IMR-90 (cell line): ENCODE measurements around the gene BOD1L1. TPM values are rescaled to one million over a fixed set of nuclear protein-coding genes. Genes with fewer than 3 reads are reported as not detected.

Source experiments
- ATAC-seq: fragments of 200-7000 bp; cut with Tn5 transposase; 2 replicates; pipeline ENCODE4 v1.9.1; 2020; ENCODE audit warnings: low read depth, mild to moderate bottlenecking, moderate library complexity
- BruUV-seq: library from RNA; stranded (reverse); fragments of 400-500 nt; replicated peaks from 2 replicates; lab custom pipeline; 2021; lab: Mats Ljungman, UMichigan
- CTCF ChIA-PET: fragments of 300-600 bp; formaldehyde crosslinking; extraction: SDS; loops from one replicate; lab custom pipeline; 2021; ENCODE audit warnings: antibody characterized with exemption; lab: Yijun Ruan, JAX
- POLR2A ChIA-PET: fragments of 300-600 bp; sonication (Branson Sonifier 250); formaldehyde crosslinking; loops from one replicate; lab custom pipeline; 2022; ENCODE audit warnings: antibody characterized with exemption; ENCODE audit not compliant: unreplicated experiment; lab: Charles Lee
- DNase-seq: peaks from one replicate; pipeline ENCODE4 v3.0.0; 2013
- H2AFZ ChIP-seq: replicated peaks from 2 replicates; pipeline ENCODE3; 2013; ENCODE audit warnings: low read length, mild to moderate bottlenecking; ENCODE audit not compliant: poor library complexity
- H2AK5ac ChIP-seq: 2 replicates; pipeline ENCODE4 v1.6.1; 2013; ENCODE audit warnings: low read depth, low read length, inconsistent platforms
- H2AK9ac ChIP-seq: replicated peaks from 2 replicates; pipeline ENCODE3; 2013; ENCODE audit warnings: mild to moderate bottlenecking, low read depth, low read length, moderate library complexity; ENCODE audit not compliant: poor library complexity
- H2BK120ac ChIP-seq: 2 replicates; pipeline ENCODE4 v1.6.1; 2013; ENCODE audit warnings: low read depth, low read length, inconsistent platforms
- H2BK15ac ChIP-seq: 3 replicates; pipeline ENCODE4 v1.6.1; 2013; ENCODE audit warnings: low read depth, low read length, inconsistent platforms
- H2BK20ac ChIP-seq: 2 replicates; pipeline ENCODE4 v1.6.1; 2013; ENCODE audit warnings: low read depth, mild to moderate bottlenecking, inconsistent platforms, low read length, moderate library complexity
- H2BK5ac ChIP-seq: 2 replicates; pipeline ENCODE4 v1.6.1; 2013; ENCODE audit warnings: mild to moderate bottlenecking, low read depth, low read length, inconsistent platforms; ENCODE audit not compliant: poor library complexity, severe bottlenecking
- H3K14ac ChIP-seq: replicated peaks from 2 replicates; pipeline ENCODE4 v1.6.1; 2013; ENCODE audit warnings: low read depth, low read length, inconsistent platforms
- H3K18ac ChIP-seq: 2 replicates; pipeline ENCODE4 v1.6.1; 2013; ENCODE audit warnings: low read depth, low read length, control low read depth
- H3K23ac ChIP-seq: 2 replicates; pipeline ENCODE4 v1.6.1; 2013; ENCODE audit warnings: low read depth, low read length, inconsistent platforms
- H3K27ac ChIP-seq: 2 replicates; pipeline ENCODE4 v1.5.1; 2013; ENCODE audit warnings: mild to moderate bottlenecking, control low read depth, low read length; ENCODE audit not compliant: insufficient read depth
- H3K27me3 ChIP-seq: 2 replicates; pipeline ENCODE4 v1.6.1; 2013; ENCODE audit warnings: low read length; ENCODE audit not compliant: control insufficient read depth, insufficient read depth
- H3K36me3 ChIP-seq: 2 replicates; pipeline ENCODE4 v1.6.1; 2013; ENCODE audit warnings: low read length, mixed read lengths; ENCODE audit not compliant: control insufficient read depth, insufficient read depth
- H3K4ac ChIP-seq: 2 replicates; pipeline ENCODE4 v1.6.1; 2013; ENCODE audit warnings: low read depth, low read length, inconsistent platforms
- H3K4me1 ChIP-seq: 2 replicates; pipeline ENCODE4 v1.6.1; 2013; ENCODE audit warnings: low read length, mixed read lengths; ENCODE audit not compliant: control insufficient read depth, insufficient read depth
- H3K4me2 ChIP-seq: 2 replicates; pipeline ENCODE4 v1.6.1; 2013; ENCODE audit warnings: low read depth, mild to moderate bottlenecking, control low read depth, low read length, moderate library complexity
- H3K4me3 ChIP-seq: 2 replicates; pipeline ENCODE4 v1.5.1; 2013; ENCODE audit warnings: low read depth, mild to moderate bottlenecking, control low read depth, low read length, moderate library complexity; ENCODE audit not compliant: insufficient read depth
- H3K56ac ChIP-seq: 2 replicates; pipeline ENCODE4 v1.6.1; 2013; ENCODE audit warnings: low read length, inconsistent platforms; ENCODE audit not compliant: insufficient read depth; ENCODE audit errors: extremely low read depth
- H3K79me1 ChIP-seq, 2 experiments: 2 replicates each; pipeline ENCODE4 v1.6.1; 2013; ENCODE audit warnings: low read length in 2 of 2, inconsistent platforms in 1 of 2, low read depth in 1 of 2
- H3K9ac ChIP-seq: 2 replicates; pipeline ENCODE4 v1.6.1; 2013; ENCODE audit warnings: low read depth, low read length, control low read depth
- H3K9me1 ChIP-seq: 2 replicates; pipeline ENCODE4 v1.6.1; 2013; ENCODE audit warnings: low read length, inconsistent platforms; ENCODE audit not compliant: insufficient read depth
- H3K9me3 ChIP-seq: 2 replicates; pipeline ENCODE4 v1.6.1; 2013; ENCODE audit warnings: low read length; ENCODE audit not compliant: control insufficient read depth, insufficient read depth
- H4K20me1 ChIP-seq: 2 replicates; pipeline ENCODE4 v1.6.1; 2013; ENCODE audit warnings: low read length, inconsistent platforms; ENCODE audit not compliant: insufficient read depth
- H4K5ac ChIP-seq: 2 replicates; pipeline ENCODE4 v1.6.1; 2013; ENCODE audit warnings: mild to moderate bottlenecking, low read depth, low read length, control low read depth
- H4K8ac ChIP-seq, 2 experiments: 2 replicates each; pipeline ENCODE4 v1.6.1; 2013; ENCODE audit warnings: low read depth in 2 of 2, low read length in 2 of 2, control low read depth in 1 of 2, inconsistent platforms in 1 of 2
- H4K91ac ChIP-seq: 2 replicates; pipeline ENCODE4 v1.6.1; 2013; ENCODE audit warnings: low read depth, low read length, inconsistent platforms; ENCODE audit not compliant: insufficient read depth
- CEBPB ChIP-seq: IDR thresholded peaks from 2 replicates; pipeline ENCODE4 v1.6.1; 2012; ENCODE audit warnings: low read depth, low read length, improper control_type of control experiment
- FOS ChIP-seq: fragments of 150-350 bp; IDR thresholded peaks from 2 replicates; pipeline ENCODE4 v1.6.1; 2016; ENCODE audit warnings: low read depth, low read length
- MXI1 ChIP-seq: IDR thresholded peaks from 2 replicates; pipeline ENCODE4 v1.6.1; 2012; ENCODE audit warnings: low read depth, mild to moderate bottlenecking, low read length, moderate library complexity, borderline replicate concordance
- NFE2L2 ChIP-seq: fragments of 150-350 bp; IDR thresholded peaks from 2 replicates; pipeline ENCODE4 v1.6.1; 2016; ENCODE audit warnings: low read depth, mild to moderate bottlenecking, low read length
- RCOR1 ChIP-seq: IDR thresholded peaks from 2 replicates; pipeline ENCODE4 v1.6.1; 2012; ENCODE audit warnings: mild to moderate bottlenecking, low read length, improper control_type of control experiment; ENCODE audit not compliant: insufficient replicate concordance
- RFX5 ChIP-seq: IDR thresholded peaks from 2 replicates; pipeline ENCODE4 v1.8.0; 2012; ENCODE audit warnings: low read depth, mild to moderate bottlenecking, low read length, moderate library complexity
- WGBS, 2 experiments: methylation state at CpG; one replicate each; pipeline versions ENCODE4 v1.1.5 to v1.1.7; 2013; ENCODE audit warnings: missing lambda C conversion rate in 2 of 2; ENCODE audit not compliant: insufficient read length in 1 of 2; ENCODE audit errors: extremely low coverage in 2 of 2; 5-methylcytosine and 5-hydroxymethylcytosine counted together
- dilution Hi-C: fragments of 300-500 bp; cut with HindIII; formaldehyde crosslinking; loops from one replicate; pipeline ENCODE4 v1.14.3; 2018; ENCODE audit warnings: low sequenced_read_pairs; ENCODE audit not compliant: unreplicated experiment
- in situ Hi-C: fragments of 300-500 bp; cut with MboI; formaldehyde crosslinking; loops from 3 replicates; pipeline ENCODE4 v1.14.3; 2019; ENCODE audit warnings: low sequenced_read_pairs, inconsistent platforms, mixed read lengths
- intact Hi-C: fragments of 100-400 bp; cut with micrococcal nuclease; formaldehyde crosslinking; loops from 2 replicates; pipeline ENCODE4 v1.10.0; 2022
- polyA plus RNA-seq, 3 experiments: library from polyadenylated mRNA; depleted of rRNA; stranded (reverse); fragments of >200 nt; gene quantifications; 2 replicates each; pipeline ENCODE4 v1.2.3, GENCODE V29; 2012; ENCODE audit warnings: low replicate concordance in 1 of 3
- total RNA-seq: library from RNA; depleted of rRNA; stranded (reverse); fragments of >200 nt; gene quantifications from 2 replicates; pipeline ENCODE4 v1.2.3, GENCODE V29; 2012
- TF ChIP-seq, protein P1 (sequence below): fragments of 150-350 bp; IDR thresholded peaks from 2 replicates; pipeline ENCODE4 v1.6.1; 2016; ENCODE audit warnings: low read depth, mild to moderate bottlenecking, low read length, moderate library complexity, borderline replicate concordance
- TF ChIP-seq, protein P2 (sequence below): fragments of 150-350 bp; IDR thresholded peaks from 2 replicates; pipeline ENCODE4 v1.6.1; 2017; ENCODE audit warnings: mild to moderate bottlenecking, antibody characterized with exemption, low read length, low read depth

The BOD1L1 gene
- total and polyA plus RNA-seq, 2 of the 4 experiments (the other 2 are of a cell fraction), result 13.5 to 26.9 TPM

DNA sequence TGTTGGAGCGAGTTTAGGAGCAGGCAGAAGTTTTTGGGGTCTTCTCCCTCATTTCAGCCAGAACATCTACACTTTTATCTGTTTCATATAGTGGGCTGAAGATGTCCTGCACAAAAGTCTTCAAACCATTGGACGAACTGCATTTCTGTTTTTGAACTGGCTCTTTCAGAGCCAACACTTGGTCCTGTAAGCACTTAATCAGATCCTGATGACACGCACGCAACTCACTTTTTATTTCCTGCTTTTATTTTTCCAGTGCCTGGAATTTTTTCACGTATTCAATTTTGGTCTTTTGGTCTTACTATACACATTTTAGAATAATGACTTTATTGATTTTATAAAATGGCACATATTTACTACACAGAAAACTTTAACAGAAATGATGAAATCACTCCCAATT, 43.0 kb downstream of the BOD1L1 start:
- H4K8ac ChIP-seq, result no peak overlapping the region
- no peaks in the 10 kb centered on the region for H3K4me1 ChIP-seq
- H3K4me2 ChIP-seq, result no peak overlapping the region
- WGBS, 2 experiments, result 89% methylated on average over 1 of the region's 5 CpGs; no CpG with 5 or more reads in 1 of the 2 experiments
- H3K79me1 ChIP-seq, result no peaks in the 10 kb centered on the region; a peak in 1 of 4 replicates
- H2AK5ac ChIP-seq, result no peak overlapping the region
- H2AK9ac ChIP-seq, result no peak overlapping the region
- H2AFZ ChIP-seq, result no peak overlapping the region
- peaks cover 27% of the 10 kb centered on the region for H3K36me3 ChIP-seq
- ChIA-PET CTCF (no interaction called here), POLR2A (no interaction called here)
- H3K14ac ChIP-seq, result no peak overlapping the region
- H3K9ac ChIP-seq, result no peak overlapping the region
- dilution Hi-C loops, result no loop called here
- H3K9me3 ChIP-seq, result no peaks in the 10 kb centered on the region
- no peak for TF ChIP-seq CEBPB
- TF ChIP-seq FOS, result no peak
- TF ChIP-seq, protein P1, sequence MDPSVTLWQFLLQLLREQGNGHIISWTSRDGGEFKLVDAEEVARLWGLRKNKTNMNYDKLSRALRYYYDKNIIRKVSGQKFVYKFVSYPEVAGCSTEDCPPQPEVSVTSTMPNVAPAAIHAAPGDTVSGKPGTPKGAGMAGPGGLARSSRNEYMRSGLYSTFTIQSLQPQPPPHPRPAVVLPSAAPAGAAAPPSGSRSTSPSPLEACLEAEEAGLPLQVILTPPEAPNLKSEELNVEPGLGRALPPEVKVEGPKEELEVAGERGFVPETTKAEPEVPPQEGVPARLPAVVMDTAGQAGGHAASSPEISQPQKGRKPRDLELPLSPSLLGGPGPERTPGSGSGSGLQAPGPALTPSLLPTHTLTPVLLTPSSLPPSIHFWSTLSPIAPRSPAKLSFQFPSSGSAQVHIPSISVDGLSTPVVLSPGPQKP, result no peak
- TF ChIP-seq RCOR1, result no peak
- no peak for TF ChIP-seq NFE2L2
- no peak for TF ChIP-seq RFX5
- no peak for TF ChIP-seq MXI1
- TF ChIP-seq, protein P2, sequence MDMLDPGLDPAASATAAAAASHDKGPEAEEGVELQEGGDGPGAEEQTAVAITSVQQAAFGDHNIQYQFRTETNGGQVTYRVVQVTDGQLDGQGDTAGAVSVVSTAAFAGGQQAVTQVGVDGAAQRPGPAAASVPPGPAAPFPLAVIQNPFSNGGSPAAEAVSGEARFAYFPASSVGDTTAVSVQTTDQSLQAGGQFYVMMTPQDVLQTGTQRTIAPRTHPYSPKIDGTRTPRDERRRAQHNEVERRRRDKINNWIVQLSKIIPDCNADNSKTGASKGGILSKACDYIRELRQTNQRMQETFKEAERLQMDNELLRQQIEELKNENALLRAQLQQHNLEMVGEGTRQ, result no peak
- H4K91ac ChIP-seq, result no peak overlapping the region
- intact Hi-C loops, result no loop called here
- BruUV-seq, result no TSS peak
- H2BK20ac ChIP-seq, result no peak overlapping the region
- in situ Hi-C loops, result no loop called here
- H3K27ac ChIP-seq, result no peak overlapping the region
- no peaks in the 10 kb centered on the region; the same call in 1 of the 2 replicates for H3K9me1 ChIP-seq
- H3K56ac ChIP-seq, result no peak overlapping the region
- DNase-seq, result no peak
- no peaks in the 10 kb centered on the region for H4K20me1 ChIP-seq
- no peak overlapping the region for H3K4ac ChIP-seq
- no peak overlapping the region for H3K4me3 ChIP-seq
- H4K5ac ChIP-seq, result no peak overlapping the region
- no peak overlapping the region for H3K23ac ChIP-seq
- ATAC-seq, result no peak
- H3K18ac ChIP-seq, result no peak overlapping the region
- H3K27me3 ChIP-seq, result no peaks in the 10 kb centered on the region
- no peak overlapping the region for H2BK120ac ChIP-seq
- H2BK5ac ChIP-seq, result no peak overlapping the region
- H2BK15ac ChIP-seq, result no peak overlapping the region
